ENCODE results near the gene PHLDB1.

Gene PHLDB1

DNA sequence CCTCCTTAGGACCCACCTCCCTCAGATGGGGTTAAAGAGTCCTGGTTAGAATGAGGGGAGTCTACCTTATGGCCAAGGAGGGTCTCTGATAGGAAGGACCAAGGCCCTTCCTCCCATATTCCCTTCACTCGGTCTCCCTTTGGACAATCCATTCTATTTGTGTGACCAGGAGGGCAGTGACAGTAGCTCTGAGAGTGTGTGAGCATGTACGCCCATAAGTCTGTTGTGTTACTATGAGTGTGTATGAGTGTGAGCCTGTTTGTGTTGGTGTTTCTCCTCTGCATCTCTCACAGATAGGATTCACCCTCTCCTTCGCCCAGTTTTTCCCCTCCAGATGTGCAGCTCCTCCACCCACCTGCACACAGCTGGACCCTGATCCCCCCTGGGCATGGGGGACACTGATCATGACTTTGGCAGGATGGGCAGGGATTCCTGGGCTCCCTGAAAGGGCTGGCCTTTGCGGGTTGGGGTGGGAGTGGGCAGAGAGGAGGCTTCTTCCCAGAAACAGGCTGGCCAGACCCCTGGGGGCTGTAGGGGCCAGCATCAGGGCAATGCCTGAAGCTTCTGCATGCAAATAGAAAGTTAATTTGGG lies 14.5 kb downstream of the PHLDB1 start:
- DNase-seq (ENCODE audit: low read depth in 3 of 3, low spot score in 1 of 3), result no peak

DNA sequence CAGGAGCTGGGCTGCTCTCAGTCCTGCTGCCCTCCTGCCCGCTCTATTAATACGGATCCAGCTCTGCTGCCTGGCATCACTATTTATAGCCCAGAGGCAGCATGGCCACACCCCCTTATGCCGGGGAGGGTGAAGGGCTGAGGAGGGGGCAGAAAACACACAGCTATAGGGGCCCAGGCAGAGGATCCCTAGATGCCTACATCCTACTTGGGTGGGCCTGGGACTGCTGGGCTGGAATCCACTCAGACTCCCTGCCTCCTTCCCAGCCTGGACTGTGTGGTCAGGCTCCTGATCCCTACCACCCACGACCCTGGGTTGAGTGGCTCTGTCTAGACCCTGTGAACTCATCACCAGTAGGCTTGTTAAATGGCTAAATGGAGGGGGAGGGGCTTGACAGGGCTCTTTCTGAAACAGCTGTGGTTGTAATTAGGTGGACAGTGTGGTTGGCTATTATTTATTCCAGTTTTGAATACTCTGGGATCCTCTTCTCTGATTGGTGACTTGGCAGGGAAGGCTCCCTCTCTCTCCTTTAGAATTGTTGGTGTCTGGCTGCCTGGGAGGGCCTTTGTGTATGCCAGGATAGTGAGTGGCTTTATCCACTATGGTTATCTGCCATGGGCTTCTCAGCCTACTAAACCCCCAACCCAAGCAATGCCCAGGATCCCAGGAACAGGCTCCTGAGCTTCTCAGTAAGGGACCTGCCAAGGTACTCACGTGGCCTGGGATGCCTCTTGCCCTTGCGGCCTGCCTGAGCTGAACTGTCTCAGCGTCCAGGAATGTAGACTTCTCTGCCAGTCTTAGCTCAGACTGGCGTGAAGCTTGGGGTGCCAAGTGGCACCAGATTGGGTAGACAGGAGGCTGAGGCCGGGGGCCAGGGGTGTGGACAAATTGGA lies 15.2 kb downstream of the PHLDB1 start:
- DNase-seq (ENCODE audit: low read depth in 3 of 3, low spot score in 1 of 3), result no peak

DNA sequence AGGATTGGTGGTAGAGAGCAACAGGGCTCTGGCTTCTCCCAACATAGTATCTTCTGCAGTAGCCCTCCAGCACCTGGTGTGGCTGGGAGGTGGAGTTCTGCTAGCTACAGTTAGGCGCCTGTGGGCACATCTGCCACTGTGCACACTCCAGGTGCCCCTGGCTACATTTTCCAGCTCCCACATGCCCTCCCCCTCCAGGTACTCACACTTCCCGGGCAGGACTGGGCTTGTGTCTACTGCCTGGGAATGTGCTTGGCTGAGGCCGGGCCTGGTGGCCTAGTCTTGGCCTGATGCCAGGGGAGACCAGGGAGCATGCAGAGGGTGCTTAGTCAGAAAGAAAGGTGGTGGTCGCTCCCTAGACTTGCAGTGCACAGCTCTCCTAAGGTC lies 15.8 kb downstream of the PHLDB1 start:
- no peak for DNase-seq (ENCODE audit: low read depth in 3 of 3, low spot score in 1 of 3)

DNA sequence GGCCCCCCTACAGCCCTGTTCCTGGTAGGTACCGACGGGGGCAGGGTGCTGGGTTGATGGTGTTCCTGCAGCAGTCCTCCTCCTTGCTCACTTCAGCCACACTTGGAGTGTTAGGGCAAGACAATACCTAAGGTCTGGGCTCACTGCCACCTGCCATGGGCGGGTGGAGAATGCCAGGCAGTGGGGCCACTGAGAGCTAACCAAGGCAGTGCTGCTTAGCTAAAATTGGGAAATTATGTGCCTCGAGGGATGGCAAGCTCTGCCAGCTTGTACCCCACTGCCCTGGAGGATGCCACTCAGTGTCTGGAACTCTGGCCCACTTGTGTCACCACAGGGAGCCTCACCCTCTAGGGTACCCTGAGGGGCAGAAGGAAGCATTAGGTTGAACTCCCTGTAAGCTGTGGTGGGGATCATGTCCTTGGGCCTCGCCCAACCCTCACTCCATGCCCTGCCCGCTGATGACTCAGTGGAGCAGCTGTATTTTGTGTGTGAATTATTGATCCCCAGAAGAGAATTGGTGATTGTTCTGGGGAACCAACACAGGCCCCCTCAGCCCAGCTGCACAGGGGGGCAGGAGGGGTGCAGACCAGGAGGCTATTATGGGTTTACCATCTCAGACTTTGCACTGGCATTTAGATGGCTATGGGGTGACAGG lies 17.7 kb downstream of the PHLDB1 start:
- DNase-seq (ENCODE audit: low read depth in 3 of 3, low spot score in 1 of 3), result no peak

DNA sequence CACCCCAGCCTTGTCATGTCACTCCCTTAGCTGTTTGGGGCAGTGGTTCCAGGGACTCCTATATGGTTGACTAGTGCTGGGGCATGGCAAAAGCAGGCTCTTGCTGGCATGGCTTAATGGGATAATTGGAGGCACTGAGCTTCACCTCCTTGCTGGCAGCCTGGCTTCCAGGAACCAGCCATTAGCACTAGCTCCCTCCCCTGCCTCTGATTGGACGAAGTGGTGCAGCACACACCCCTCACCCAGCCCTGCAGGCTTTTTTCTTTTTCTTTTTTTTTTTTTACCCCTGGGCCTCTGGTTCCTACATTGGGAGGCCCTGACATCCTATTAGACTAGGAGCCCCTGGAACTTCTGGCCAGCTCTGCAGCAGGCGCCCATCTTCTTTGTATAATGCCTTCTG lies 18.6 kb downstream of the PHLDB1 start:
- DNase-seq (ENCODE audit: low read depth in 3 of 3, low spot score in 1 of 3), result no peak

DNA sequence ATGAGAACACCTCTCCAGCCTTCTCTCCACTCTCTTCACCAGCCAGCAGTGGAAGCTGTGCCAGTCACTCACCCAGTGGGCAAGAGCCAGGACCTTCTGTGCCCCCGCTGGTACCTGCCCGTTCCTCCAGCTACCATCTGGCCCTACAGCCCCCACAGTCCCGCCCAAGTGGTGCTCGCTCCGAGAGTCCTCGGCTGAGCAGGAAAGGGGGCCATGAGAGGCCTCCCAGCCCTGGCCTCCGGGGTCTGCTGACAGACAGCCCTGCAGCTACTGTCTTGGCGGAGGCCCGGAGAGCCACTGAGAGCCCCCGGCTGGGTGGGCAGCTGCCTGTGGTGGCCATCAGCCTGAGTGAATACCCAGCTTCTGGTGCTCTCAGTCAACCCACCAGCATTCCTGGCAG lies 20.2 kb downstream of the PHLDB1 start:
- DNase-seq (ENCODE audit: low read depth in 3 of 3, low spot score in 1 of 3), result no peak

DNA sequence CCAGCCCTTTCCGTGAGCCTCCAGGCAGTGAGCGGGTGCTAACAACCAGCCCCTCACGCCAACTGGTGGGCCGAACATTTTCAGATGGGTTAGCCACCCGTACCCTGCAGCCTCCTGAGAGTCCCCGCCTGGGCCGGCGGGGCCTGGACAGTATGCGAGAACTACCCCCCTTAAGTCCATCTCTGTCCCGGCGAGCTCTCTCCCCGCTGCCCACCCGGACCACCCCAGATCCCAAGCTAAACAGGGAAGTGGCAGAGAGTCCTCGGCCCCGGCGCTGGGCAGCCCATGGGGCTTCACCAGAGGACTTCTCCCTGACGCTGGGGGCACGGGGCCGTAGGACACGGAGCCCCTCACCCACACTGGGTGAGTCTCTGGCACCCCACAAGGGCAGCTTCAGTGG lies 20.6 kb downstream of the PHLDB1 start:
- no peak for DNase-seq (ENCODE audit: low read depth in 3 of 3, low spot score in 1 of 3)

DNA sequence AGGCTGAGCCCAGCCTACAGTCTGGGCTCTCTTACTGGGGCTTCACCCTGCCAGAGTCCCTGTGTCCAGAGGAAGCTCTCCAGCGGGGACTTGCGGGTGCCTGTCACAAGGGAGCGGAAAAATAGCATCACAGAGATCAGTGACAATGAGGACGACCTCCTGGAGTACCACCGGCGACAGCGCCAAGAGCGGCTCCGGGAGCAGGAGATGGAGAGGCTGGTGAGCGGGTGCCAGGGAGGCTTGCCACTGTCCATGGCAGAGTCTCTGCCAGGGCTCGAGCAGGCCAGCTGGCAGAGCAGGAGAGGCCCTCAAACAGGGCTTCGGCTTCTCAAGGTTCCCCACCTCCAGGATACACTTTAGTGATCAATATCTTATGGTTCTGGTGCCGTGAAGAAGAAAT lies 21.0 kb downstream of the PHLDB1 start:
- no peak for DNase-seq (ENCODE audit: low read depth in 3 of 3, low spot score in 1 of 3)

DNA sequence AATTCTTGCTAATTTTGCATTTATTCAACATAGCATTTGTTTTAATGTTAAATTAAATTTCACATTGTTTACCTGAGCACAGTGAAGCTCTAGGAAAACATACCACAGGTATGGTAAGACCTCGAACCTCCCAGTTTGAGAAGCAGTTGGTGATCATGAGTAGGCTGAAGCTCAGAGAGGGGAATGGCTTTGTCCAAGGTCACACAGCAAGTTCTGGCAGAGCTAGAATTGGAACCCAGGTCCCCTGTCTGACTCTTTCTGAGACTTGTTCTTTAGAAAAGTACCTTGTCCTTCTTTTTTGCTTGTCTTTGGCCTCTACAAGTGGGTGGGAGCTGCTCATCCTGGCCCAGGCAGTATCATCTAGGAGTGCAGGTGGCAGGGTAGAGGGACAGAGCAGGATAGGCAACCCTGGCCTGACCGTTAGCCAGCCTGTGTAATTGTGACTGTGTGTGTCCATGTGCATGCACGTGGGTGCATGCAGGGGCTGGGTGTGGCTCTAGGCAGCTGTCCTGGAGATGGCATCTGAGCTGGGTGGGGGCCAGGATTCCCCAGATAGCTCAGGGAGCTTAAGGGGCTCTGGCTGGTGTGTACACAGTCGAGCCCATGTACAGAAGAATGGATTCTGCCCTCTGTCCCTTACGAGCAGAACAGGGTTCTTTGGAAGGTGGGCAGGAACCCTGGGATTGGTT lies 21.6 kb downstream of the PHLDB1 start:
- no peak for DNase-seq (ENCODE audit: low read depth in 3 of 3, low spot score in 1 of 3)

DNA sequence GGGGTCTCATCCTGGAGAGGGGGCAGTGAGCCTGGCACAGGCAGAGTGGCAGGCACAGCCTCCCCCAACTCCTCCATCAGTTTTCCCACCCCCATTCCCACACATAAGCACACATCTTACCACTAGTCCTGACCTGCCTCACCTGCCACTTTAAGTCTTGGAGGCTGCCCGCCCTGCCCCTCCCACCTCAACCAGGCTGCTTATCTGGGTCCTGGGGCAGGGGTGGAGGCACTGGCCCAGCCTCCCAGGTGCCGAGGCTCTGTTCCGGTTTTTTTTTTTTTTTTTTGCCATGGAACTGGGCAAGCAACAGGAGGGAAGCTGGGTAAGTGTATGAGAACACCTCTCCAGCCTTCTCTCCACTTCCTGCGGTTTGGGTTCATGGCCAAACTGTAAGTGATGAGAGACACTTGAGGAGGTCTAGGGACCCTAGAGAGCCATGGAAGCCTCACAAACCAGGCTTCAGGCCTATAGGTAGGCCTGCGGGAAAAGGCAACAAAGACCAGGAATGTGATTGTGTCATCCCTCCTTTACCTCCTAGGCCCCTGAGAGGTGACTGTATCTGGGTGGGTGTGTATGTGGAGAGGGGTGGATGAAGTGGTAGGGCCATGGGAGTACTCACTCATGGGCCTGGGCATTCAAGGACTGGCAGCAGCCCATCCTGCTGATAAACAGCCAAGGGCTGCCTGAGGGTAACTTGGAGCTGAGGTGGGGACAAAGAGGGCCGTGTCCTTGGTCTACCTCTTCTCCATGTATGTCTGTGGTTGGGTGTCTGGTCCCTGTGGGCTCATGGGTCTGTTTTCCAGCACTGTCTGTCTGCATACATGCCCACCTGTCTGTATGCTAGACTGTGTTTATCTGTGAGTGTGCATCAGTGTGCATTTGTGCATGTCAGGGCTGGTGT lies 22.6 kb downstream of the PHLDB1 start:
- DNase-seq (ENCODE audit: low read depth in 3 of 3, low spot score in 1 of 3), result no peak

DNA sequence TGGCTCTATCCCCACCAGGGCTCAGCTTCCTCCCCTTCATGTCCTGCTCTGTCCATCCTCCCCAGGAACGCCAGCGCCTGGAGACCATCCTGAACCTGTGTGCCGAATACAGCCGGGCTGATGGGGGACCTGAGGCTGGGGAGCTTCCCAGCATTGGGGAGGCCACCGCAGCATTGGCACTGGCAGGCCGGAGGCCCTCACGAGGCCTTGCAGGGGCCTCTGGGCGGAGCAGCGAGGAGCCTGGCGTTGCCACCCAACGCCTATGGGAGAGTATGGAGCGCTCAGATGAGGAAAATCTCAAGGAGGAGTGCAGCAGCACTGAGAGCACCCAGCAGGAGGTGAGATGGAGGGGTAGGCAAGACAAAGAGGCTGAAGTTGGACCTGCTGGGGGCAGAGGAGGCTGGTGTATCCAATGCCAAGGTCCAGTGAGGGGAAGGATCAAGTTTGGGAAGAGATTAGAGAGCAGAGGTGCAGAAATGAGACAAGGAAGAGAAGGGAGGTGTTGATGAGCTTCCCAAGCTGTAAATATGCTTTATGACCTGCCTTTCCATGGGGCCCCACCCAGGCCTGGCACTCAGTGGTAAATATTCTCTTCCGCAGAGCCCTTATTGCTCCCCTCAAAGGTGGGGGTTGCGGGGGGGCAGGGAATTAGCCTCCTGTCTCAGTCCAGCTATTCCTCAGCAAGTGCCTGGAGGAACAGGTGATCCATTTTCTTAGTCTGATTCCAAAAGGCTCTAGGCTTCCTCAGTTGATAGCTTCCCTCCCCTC lies 23.9 kb downstream of the PHLDB1 start:
- DNase-seq (ENCODE audit: low read depth in 3 of 3, low spot score in 1 of 3), result no peak

DNA sequence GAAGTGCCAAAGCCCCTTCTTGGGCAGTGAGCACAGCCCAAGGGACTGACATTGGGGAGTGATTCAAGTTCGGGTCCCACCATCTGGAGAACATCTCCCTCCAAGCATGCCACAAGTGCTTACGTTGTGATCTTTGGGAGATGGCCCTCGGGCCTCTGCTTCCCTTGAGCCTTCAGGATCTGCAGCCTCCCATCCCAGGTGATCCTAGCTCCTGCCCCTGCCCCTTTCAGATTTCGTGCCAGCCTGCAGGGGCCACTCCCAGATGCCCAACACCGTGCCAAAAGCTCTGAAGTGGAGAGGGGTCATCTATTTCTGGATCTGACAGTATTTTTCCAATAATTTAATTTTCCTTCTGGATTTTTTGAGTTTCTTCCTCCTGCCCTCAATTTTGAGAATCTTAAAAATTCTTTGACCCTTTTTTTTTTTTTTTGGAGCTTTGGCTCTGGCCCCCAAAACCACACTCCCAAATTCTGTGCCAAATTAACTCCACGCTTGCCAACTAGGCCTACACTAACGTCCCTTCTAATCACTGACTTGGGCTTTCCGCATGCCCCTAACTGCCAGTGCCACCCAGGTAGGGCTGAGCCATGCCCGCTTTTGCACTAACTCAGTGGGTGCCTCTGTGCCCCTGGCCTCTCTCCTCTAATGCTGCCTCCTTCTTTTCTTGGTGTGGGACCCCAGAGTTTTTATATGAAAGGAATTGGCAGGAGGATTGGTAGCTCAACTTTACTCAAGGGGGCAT lies 25.3 kb downstream of the PHLDB1 start:
- DNase-seq (ENCODE audit: low read depth in 3 of 3, low spot score in 1 of 3), result no peak

DNA sequence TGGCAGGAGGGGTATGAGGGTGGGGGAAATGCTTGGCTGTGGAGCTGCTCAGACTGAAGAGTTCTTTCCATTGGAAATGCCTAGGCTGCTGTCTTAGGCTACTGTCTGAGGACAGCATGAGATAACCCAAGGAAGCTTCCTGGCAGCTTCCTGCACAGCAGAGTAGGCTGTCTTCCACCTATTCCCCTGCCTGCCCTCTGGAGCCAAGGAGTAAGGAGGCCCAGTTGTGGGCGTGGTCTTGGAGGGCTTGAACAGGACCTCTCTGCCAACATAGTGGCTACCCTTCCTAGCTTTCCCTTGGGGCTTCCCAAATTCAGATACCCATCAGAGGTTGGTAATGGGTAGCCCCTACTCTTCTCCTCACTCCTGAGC lies 25.9 kb downstream of the PHLDB1 start:
- no peak for DNase-seq (ENCODE audit: low read depth in 3 of 3, low spot score in 1 of 3)

DNA sequence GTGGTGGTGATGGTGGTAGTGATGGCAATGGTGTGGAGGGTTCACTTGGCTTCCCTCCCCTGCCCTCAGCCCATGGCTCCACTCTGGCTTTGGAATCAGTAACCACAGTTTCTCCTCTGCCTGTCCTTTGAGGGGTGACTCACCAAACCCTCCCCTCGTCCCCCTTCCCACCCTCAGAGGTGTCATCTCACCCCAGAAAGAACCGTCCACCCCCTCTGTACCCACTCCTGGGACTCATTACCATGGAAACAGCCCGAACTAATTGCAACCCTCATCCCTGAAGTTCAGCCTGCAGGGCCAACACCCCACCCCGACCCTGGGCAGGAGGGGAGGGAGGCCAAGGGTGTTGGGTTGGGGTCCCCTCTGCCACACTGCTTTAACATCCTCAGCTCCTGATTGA lies 26.6 kb downstream of the PHLDB1 start:
- DNase-seq (ENCODE audit: low read depth in 3 of 3, low spot score in 1 of 3), result no peak

DNA sequence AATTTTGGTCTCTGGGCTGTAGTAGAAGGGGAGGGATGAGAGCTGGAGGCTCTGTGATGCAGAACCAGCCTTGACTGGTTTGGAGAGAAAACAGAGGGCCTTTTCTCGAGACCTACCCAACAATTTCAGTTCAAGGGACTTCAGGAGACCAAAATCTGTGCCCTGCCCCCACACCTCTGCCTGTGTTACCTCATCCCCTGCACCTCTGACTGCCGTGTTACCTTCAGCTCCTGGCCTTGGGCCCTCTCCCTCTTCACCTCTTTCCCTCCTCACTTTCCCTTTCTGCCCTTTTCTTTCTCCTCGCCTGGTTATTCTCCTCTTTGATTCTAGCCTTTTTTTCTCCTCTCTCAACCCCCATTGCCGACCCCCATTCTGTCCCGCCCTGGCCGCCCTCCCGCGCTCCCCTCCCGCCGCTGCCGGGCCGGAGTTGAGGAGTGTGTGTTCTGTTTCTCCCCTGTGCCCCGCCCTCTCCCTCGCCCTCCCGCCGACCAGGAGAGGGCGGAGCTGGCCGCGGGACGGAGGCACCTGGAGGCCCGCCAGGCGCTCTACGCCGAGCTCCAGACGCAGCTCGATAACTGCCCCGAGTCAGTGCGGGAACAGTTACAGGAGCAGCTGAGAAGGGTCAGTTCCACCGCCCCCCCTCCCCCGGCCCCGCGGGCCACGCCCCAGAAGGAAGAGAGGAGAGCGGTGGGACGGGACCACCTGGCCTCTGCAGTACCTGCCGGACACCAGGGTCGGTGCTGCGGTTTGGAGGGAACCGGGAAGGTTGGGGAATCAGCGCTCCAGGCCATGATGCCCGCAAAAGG lies 27.2 kb downstream of the PHLDB1 start:
- DNase-seq (ENCODE audit: low read depth in 3 of 3, low spot score in 1 of 3), result no peak

DNA sequence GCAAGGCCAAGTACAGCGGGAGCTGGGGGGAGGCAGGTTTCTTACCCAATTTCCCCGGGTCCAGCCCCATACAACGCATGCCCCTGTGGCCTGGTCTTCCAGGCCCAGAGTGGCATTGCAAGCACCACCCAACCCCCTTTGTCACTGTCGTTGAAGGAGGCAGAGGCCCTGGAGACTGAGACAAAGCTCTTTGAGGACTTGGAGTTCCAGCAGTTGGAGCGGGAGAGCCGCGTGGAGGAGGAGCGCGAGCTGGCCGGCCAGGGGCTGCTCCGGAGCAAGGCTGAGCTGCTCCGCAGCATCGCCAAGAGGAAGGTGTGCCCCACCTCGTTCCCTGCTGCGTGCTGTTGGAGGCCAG lies 27.8 kb downstream of the PHLDB1 start:
- no peak for DNase-seq (ENCODE audit: low read depth in 3 of 3, low spot score in 1 of 3)

DNA sequence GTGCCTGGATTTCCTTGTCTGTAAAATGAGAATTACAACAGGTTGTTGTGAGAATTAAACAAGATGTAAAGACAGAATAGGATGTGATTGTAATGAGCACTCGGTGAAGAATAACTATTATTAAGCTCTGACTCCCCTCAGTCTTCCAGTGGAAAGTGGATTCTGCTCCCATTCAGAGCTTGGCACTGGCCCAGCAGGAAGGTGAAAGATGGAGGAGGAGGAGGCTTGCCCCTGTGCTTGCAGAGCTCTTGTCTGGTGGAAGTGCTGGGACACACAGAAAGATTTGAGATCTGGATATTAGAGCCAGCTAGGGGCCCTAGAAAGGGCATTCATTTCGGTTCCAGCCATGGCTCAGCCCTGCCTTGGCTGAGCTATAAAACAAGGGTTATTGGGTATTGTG lies 28.2 kb downstream of the PHLDB1 start:
- no peak for DNase-seq (ENCODE audit: low read depth in 3 of 3, low spot score in 1 of 3)

DNA sequence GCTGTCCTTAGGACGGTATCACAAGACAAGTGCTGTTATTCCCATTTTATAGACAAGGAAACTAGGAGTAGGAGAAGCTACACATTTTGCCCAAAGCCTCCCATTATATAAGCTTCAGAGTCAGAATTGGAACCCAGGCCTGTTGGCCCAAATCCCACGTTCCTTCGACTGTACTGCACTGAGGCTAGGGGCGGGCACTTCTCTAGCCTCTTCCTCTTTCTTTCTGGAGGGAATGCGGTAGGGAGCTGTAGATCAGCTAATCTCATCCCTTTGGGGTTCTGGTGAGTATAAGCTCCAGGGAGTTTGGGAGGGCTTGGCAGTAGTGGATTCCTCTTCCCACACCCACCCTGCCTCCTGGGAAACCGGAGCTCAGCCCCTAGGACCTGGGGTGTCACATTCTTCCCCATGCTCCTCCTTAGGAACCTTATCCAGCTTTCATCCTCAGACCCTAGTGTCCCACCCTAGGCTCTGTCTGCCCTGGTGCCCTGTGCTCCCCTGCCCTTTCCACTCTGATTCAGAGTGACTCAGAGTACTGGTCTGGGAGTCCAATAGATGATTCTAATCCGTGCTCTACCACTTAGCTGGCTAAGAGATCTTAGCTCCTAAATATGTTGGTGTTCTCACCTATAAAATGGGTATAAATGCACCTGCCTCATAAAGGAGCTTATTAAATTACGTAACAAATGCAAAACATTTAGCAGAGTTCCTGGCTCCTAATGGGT lies 29.3 kb downstream of the PHLDB1 start:
- no peak for DNase-seq (ENCODE audit: low read depth in 3 of 3, low spot score in 1 of 3)
